Activated gamma-delta T cell treated with Interleukin-2 at 50 U/mL for 16 hours (primary cell): ENCODE results near the gene VSX2.

Experiments
- DNase-seq: peaks from one replicate; pipeline ENCODE4 v3.0.0-alpha.2; 2020

The VSX2 gene

GRCh38 chr14:74223016-74223415 lies 16.2 kb upstream of the VSX2 start:
- no peak for DNase-seq

- DNase-seq = no peak
These were observed 7.5 kb upstream of the VSX2 start for GRCh38 chr14:74231784-74232183.

- no peak for DNase-seq
These were observed 4.2 kb upstream of the VSX2 start for GRCh38 chr14:74235017-74235416.

GRCh38 chr14:74237441-74237840 lies 1.8 kb upstream of the VSX2 start:
- no peak for DNase-seq

GRCh38 chr14:74239848-74240793 lies 872 bp downstream of the VSX2 start:
- DNase-seq = no peak

- no peak for DNase-seq
These were observed 1.8 kb downstream of the VSX2 start for GRCh38 chr14:74240794-74241651.

GRCh38 chr14:74241652-74242017 lies 2.4 kb downstream of the VSX2 start:
- DNase-seq = no peak

- no peak for DNase-seq
These were observed 3.0 kb downstream of the VSX2 start for GRCh38 chr14:74242021-74242779.

- DNase-seq = no peak
These were observed 3.5 kb downstream of the VSX2 start for GRCh38 chr14:74242780-74243042.

GRCh38 chr14:74243051-74243450 lies 3.8 kb downstream of the VSX2 start:
- DNase-seq = no peak

- DNase-seq = no peak
These were observed 4.9 kb downstream of the VSX2 start for GRCh38 chr14:74244115-74244514.

- no peak for DNase-seq
These were observed 6.0 kb downstream of the VSX2 start for GRCh38 chr14:74245292-74245691.

GRCh38 chr14:74246542-74246941 lies 7.3 kb downstream of the VSX2 start:
- DNase-seq = no peak

GRCh38 chr14:74248017-74248416 lies 8.8 kb downstream of the VSX2 start:
- DNase-seq = no peak

- no peak for DNase-seq
These were observed 10.5 kb downstream of the VSX2 start for GRCh38 chr14:74249433-74250375.

GRCh38 chr14:74255281-74255680 lies 16.0 kb downstream of the VSX2 start:
- DNase-seq = no peak

GRCh38 chr14:74257078-74257940 lies 18.1 kb downstream of the VSX2 start:
- peak; percentile 56 for DNase-seq

- DNase-seq = no peak
These were observed 18.9 kb downstream of the VSX2 start for GRCh38 chr14:74257941-74258763.

GRCh38 chr14:74258764-74259035 lies 19.5 kb downstream of the VSX2 start:
- DNase-seq = no peak

- no peak for DNase-seq
These were observed 20.3 kb downstream of the VSX2 start for GRCh38 chr14:74259513-74259912.
